HepG2 (cell line): ENCODE data around the gene BIVM. TPM values are rescaled to one million over a fixed set of nuclear protein-coding genes. Genes with fewer than 3 reads are reported as not detected.
A peak's percentile ranks its signal among the peaks of the same experiment; 100 is the strongest.

Experiments
- CENPX ChIP-seq: sonication (generic); formaldehyde crosslinking; IDR thresholded peaks from 2 replicates; pipeline ENCODE4 v1.9.0; 2021; ENCODE audit warnings: mild to moderate bottlenecking, missing genetic modification reagents, moderate library complexity
- ELF4 ChIP-seq: sonication (generic); formaldehyde crosslinking; IDR thresholded peaks from 2 replicates; pipeline ENCODE4 v1.5.0; 2020; ENCODE audit warnings: missing genetic modification reagents, mild to moderate bottlenecking, moderate library complexity, borderline replicate concordance
- FOXA1 ChIP-seq, 2 experiments: fragments of 450-650 bp in 1 of 2; sonication (generic) in 1 of 2; formaldehyde crosslinking in 1 of 2; IDR thresholded peaks; 2 replicates each; pipeline versions ENCODE4 v1.4.0 to v1.6.1; 2016 to 2020; ENCODE audit warnings: missing genetic modification reagents in 1 of 2
- FOXM1 ChIP-seq: sonication (generic); formaldehyde crosslinking; IDR thresholded peaks from 2 replicates; pipeline ENCODE4 v1.5.0; 2020; ENCODE audit warnings: missing genetic modification reagents
- GABPB1 ChIP-seq: IDR thresholded peaks from 2 replicates; pipeline ENCODE4 v1.6.1; 2016; ENCODE audit warnings: mild to moderate bottlenecking, missing genetic modification reagents, moderate library complexity, missing compliant biosample characterization
- GATA4 ChIP-seq: sonication (generic); IDR thresholded peaks from 2 replicates; pipeline ENCODE4 v1.6.1; 2016; ENCODE audit warnings: antibody characterized with exemption, low read depth, borderline replicate concordance
- HMGA1 ChIP-seq: sonication (generic); formaldehyde crosslinking; conservative IDR thresholded peaks from 2 replicates; pipeline ENCODE4 v1.4.0; 2020; ENCODE audit warnings: missing genetic modification reagents
- HOXA9 ChIP-seq: sonication (generic); formaldehyde crosslinking; IDR thresholded peaks from 2 replicates; pipeline ENCODE4 v1.8.1; 2022; ENCODE audit warnings: missing genetic modification reagents, mild to moderate bottlenecking, moderate library complexity, borderline replicate concordance
- KDM2A ChIP-seq: sonication (generic); formaldehyde crosslinking; IDR thresholded peaks from 2 replicates; pipeline ENCODE4 v1.4.0; 2020; ENCODE audit warnings: low read depth, missing genetic modification reagents, borderline replicate concordance
- ONECUT2 ChIP-seq: sonication (generic); formaldehyde crosslinking; IDR thresholded peaks from 2 replicates; pipeline ENCODE4 v1.4.0; 2020; ENCODE audit warnings: missing genetic modification reagents
- POLR2AphosphoS5 ChIP-seq: IDR thresholded peaks from 2 replicates; pipeline ENCODE4 v1.6.1; 2012; ENCODE audit warnings: low read depth, low read length
- ZFAT ChIP-seq: sonication (generic); formaldehyde crosslinking; conservative IDR thresholded peaks from 2 replicates; pipeline ENCODE4 v1.8.1; 2023; ENCODE audit warnings: missing genetic modification reagents, inconsistent platforms
- ZFP36L2 ChIP-seq: sonication (generic); formaldehyde crosslinking; IDR thresholded peaks from 2 replicates; pipeline ENCODE4 v1.4.0; 2020; ENCODE audit warnings: missing genetic modification reagents
- ZNF20 ChIP-seq: sonication (generic); formaldehyde crosslinking; IDR thresholded peaks from 2 replicates; pipeline ENCODE4 v1.4.0; 2020; ENCODE audit warnings: mild to moderate bottlenecking, moderate library complexity, missing genetic modification reagents
- ZNF225 ChIP-seq: sonication (generic); formaldehyde crosslinking; IDR thresholded peaks from 2 replicates; pipeline ENCODE4 v1.4.0; 2020; ENCODE audit warnings: mild to moderate bottlenecking, missing genetic modification reagents
- ZNF75D ChIP-seq: sonication (generic); formaldehyde crosslinking; IDR thresholded peaks from 2 replicates; pipeline ENCODE4 v1.8.1; 2023; ENCODE audit warnings: missing genetic modification reagents, mild to moderate bottlenecking, borderline replicate concordance
- ZNF891 ChIP-seq: sonication (generic); formaldehyde crosslinking; IDR thresholded peaks from 2 replicates; pipeline ENCODE4 v1.5.0; 2020; ENCODE audit warnings: mild to moderate bottlenecking, missing genetic modification reagents
- polyA plus RNA-seq, 8 experiments: library from polyadenylated mRNA; depleted of rRNA in 3 of 8; stranded (reverse) in 7 of 8; unstranded in 1 of 8; fragments of >200 nt; fragmentation: Illumina TruSeq in 4 of 8; extraction: Trizol in 4 of 8; gene quantifications; 2 replicates each; pipeline versions ENCODE4 v1.2.1 to v1.2.3, GENCODE V29; 2011 to 2016; ENCODE audit warnings: low read depth in 4 of 8, missing spikeins in 1 of 8, mixed read lengths in 1 of 8; ENCODE audit not compliant: insufficient read depth in 1 of 8
- total RNA-seq, 5 experiments: library from RNA; depleted of rRNA; stranded (reverse); fragments of >200 nt; fragmentation: Illumina TruSeq; extraction: Trizol; gene quantifications; 2 replicates each; pipeline ENCODE4 v1.2.3, GENCODE V29; 2016; ENCODE audit warnings: low read depth in 1 of 5
- TF ChIP-seq, protein P1 (sequence below): sonication (generic); formaldehyde crosslinking; IDR thresholded peaks from 2 replicates; pipeline ENCODE4 v1.4.0; 2020; ENCODE audit warnings: mild to moderate bottlenecking, missing genetic modification reagents
- TF ChIP-seq, protein P2 (sequence below): sonication (generic); formaldehyde crosslinking; IDR thresholded peaks from 2 replicates; pipeline ENCODE4 v1.8.1; 2023; ENCODE audit warnings: missing genetic modification reagents, mild to moderate bottlenecking, borderline replicate concordance
- TF ChIP-seq, protein P3 (sequence below): IDR thresholded peaks from 2 replicates; pipeline ENCODE4 v1.6.1; 2018; ENCODE audit warnings: missing genetic modification reagents, mild to moderate bottlenecking, missing compliant biosample characterization
- TF ChIP-seq, protein P4 (sequence below): sonication (generic); formaldehyde crosslinking; IDR thresholded peaks from 2 replicates; pipeline ENCODE4 v1.8.0; 2022; ENCODE audit warnings: mild to moderate bottlenecking, missing genetic modification reagents
- TF ChIP-seq, protein P5 (sequence below): IDR thresholded peaks from 2 replicates; pipeline ENCODE4 v1.6.1; 2016; ENCODE audit warnings: low read depth, borderline replicate concordance
- TF ChIP-seq, protein P6 (sequence below): sonication (generic); formaldehyde crosslinking; IDR thresholded peaks from 2 replicates; pipeline ENCODE4 v1.4.0; 2020; ENCODE audit warnings: missing genetic modification reagents

BIVM gene
- total and polyA plus RNA-seq, 2 of the 13 experiments (the other 11 are each of a cell fraction or from before 2014, with no cell fraction given): 10.4 to 15.8 TPM

DNA sequence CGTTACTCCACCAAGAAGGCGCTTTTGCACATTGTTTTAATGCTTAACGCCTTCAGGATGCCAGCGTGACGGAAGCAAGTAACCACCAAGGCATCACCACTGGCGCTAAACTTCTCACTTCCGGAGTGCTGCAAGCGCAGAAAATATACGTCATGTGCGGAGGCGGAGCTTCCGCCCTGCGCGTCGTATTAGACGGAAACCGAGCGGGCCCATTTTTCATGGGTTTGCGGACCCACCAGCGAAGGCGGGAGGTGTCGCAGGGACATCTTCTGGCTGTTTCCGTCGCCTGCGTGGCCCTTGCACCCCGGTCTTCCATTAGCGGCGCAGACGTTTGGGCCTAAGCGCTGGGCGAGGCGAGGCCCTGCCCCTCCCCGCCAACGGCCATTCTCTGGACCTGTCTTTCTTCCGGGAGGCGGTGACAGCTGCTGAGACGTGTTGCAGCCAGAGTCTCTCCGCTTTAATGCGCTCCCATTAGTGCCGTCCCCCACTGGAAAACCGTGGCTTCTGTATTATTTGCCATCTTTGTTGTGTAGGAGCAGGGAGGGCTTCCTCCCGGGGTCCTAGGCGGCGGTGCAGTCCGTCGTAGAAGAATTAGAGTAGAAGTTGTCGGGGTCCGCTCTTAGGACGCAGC is 46.8 kb downstream of the BIVM start, which contains the start of gene ERCC5 (continued):
- TF ChIP-seq, protein P1, sequence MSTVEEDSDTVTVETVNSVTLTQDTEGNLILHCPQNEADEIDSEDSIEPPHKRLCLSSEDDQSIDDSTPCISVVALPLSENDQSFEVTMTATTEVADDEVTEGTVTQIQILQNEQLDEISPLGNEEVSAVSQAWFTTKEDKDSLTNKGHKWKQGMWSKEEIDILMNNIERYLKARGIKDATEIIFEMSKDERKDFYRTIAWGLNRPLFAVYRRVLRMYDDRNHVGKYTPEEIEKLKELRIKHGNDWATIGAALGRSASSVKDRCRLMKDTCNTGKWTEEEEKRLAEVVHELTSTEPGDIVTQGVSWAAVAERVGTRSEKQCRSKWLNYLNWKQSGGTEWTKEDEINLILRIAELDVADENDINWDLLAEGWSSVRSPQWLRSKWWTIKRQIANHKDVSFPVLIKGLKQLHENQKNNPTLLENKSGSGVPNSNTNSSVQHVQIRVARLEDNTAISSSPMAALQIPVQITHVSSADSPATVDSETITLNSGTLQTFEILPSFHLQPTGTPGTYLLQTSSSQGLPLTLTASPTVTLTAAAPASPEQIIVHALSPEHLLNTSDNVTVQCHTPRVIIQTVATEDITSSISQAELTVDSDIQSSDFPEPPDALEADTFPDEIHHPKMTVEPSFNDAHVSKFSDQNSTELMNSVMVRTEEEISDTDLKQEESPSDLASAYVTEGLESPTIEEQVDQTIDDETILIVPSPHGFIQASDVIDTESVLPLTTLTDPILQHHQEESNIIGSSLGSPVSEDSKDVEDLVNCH (CRISPR knock-in tag): no peak
- peak; percentile 92 for TF ChIP-seq POLR2AphosphoS5
- TF ChIP-seq, protein P2, sequence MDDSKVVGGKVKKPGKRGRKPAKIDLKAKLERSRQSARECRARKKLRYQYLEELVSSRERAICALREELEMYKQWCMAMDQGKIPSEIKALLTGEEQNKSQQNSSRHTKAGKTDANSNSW: no peak; the same call in 1 of the 2 replicates
- no peak for TF ChIP-seq ZFAT (CRISPR knock-in tag)
- TF ChIP-seq ELF4 (CRISPR knock-in tag): peak; percentile 87
- TF ChIP-seq ZNF891: peak; percentile 95; the same call in 1 of the 2 replicates
- TF ChIP-seq GABPB1: peak; percentile 99
- TF ChIP-seq FOXM1 (CRISPR knock-in tag): no peak
- peak; percentile 35; the same call in 1 of the 2 replicates for TF ChIP-seq ZNF225
- no peak for TF ChIP-seq ZNF20 (CRISPR knock-in tag)
- TF ChIP-seq, protein P3, sequence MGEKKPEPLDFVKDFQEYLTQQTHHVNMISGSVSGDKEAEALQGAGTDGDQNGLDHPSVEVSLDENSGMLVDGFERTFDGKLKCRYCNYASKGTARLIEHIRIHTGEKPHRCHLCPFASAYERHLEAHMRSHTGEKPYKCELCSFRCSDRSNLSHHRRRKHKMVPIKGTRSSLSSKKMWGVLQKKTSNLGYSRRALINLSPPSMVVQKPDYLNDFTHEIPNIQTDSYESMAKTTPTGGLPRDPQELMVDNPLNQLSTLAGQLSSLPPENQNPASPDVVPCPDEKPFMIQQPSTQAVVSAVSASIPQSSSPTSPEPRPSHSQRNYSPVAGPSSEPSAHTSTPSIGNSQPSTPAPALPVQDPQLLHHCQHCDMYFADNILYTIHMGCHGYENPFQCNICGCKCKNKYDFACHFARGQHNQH (CRISPR knock-in tag): peak; percentile 95
- TF ChIP-seq HMGA1 (CRISPR knock-in tag): no peak
- 0 out of 2 replicates have a peak, but pooled peaks have one; percentile 16 for TF ChIP-seq GATA4
- no peak for TF ChIP-seq ZNF75D (CRISPR knock-in tag)
- TF ChIP-seq, protein P4, sequence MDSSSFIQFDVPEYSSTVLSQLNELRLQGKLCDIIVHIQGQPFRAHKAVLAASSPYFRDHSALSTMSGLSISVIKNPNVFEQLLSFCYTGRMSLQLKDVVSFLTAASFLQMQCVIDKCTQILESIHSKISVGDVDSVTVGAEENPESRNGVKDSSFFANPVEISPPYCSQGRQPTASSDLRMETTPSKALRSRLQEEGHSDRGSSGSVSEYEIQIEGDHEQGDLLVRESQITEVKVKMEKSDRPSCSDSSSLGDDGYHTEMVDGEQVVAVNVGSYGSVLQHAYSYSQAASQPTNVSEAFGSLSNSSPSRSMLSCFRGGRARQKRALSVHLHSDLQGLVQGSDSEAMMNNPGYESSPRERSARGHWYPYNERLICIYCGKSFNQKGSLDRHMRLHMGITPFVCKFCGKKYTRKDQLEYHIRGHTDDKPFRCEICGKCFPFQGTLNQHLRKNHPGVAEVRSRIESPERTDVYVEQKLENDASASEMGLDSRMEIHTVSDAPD (CRISPR knock-in tag): no peak; the same call in 1 of the 2 replicates
- no peak for TF ChIP-seq CENPX (CRISPR knock-in tag)
- TF ChIP-seq, protein P5, sequence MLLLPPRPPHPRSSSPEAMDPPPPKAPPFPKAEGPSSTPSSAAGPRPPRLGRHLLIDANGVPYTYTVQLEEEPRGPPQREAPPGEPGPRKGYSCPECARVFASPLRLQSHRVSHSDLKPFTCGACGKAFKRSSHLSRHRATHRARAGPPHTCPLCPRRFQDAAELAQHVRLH (CRISPR knock-in tag): peak; percentile 86
- no peak for TF ChIP-seq ZFP36L2 (CRISPR knock-in tag)
- no peak for TF ChIP-seq FOXA1 (IDR thresholded peaks at IDR 0.05)
- no peak for TF ChIP-seq FOXA1 (CRISPR knock-in tag; IDR thresholded peaks at IDR 0.05)
- TF ChIP-seq KDM2A: peak; percentile 100
- TF ChIP-seq, protein P6, sequence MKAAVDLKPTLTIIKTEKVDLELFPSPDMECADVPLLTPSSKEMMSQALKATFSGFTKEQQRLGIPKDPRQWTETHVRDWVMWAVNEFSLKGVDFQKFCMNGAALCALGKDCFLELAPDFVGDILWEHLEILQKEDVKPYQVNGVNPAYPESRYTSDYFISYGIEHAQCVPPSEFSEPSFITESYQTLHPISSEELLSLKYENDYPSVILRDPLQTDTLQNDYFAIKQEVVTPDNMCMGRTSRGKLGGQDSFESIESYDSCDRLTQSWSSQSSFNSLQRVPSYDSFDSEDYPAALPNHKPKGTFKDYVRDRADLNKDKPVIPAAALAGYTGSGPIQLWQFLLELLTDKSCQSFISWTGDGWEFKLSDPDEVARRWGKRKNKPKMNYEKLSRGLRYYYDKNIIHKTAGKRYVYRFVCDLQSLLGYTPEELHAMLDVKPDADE (CRISPR knock-in tag): no peak
- TF ChIP-seq HOXA9 (CRISPR knock-in tag): peak; percentile 25; the same call in 1 of the 2 replicates
- TF ChIP-seq ONECUT2: no peak
